ENCODE measurements around the gene NR5A2. TPM values are rescaled to one million over a fixed set of nuclear protein-coding genes. Genes with fewer than 3 reads are reported as not detected.

Gene NR5A2
- polyA plus RNA-seq, 1 donor (not counting 4 experiments of a cell fraction or from before 2014, with no cell fraction given): 0.05 TPM

DNA sequence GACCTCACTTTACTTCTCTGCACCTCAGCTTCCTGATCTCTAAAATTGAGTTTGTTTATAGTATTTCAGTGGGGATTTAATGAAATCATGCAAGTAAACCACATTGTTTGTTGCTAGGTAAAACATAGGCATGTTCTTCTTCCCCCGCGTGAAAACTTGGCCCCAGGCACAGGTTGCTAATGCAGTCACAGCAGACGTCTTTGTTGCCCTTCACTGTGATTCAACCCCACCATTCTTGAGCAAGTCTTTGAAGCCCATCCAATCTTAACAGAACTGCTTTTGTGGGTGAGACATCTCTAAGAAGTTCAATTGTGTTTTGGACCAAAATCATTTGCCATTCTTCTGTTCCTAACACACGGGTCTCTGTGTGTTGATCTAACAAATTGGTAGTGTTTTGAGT, 196.8 kb downstream of the NR5A2 start:
- Histone ChIP-seq H2AFZ (ENCODE audit: control insufficient read depth, low read length) (no peak overlapping the region), H3K4me2 (ENCODE audit: control insufficient read depth, extremely low read depth, insufficient read depth, low read depth, low read length) (no peak overlapping the region), H3K9me3 (ENCODE audit: control insufficient read depth, low read depth, low read length) (no peaks in the 10 kb centered on the region), H3K9me1 (ENCODE audit: control insufficient read depth, extremely low read depth, insufficient read depth, low read length) (no peaks in the 10 kb centered on the region), H3K4me3 (ENCODE audit: control insufficient read depth in 2 of 3, extremely low read depth in 1 of 3, insufficient read depth in 2 of 3, low read depth in 1 of 3, low read length in 3 of 3) (no peak overlapping the region), H3K27ac (ENCODE audit: control insufficient read depth, insufficient read depth, low read length) (no peak overlapping the region), H3K9ac (ENCODE audit: control insufficient read depth, extremely low read depth, insufficient read depth, low read length) (no peak overlapping the region), H4K20me1 (ENCODE audit: control insufficient read depth, extremely low read depth, insufficient read depth, low read length) (no peaks in the 10 kb centered on the region), H3K27me3 (ENCODE audit: control insufficient read depth, extremely low read depth, insufficient read depth, low read length) (no peaks in the 10 kb centered on the region), H3K79me2 (ENCODE audit: control insufficient read depth, insufficient read depth, low read length) (no peaks in the 10 kb centered on the region), H3K4me1 (ENCODE audit: control insufficient read depth, extremely low read depth, insufficient read depth, low read length) (peaks cover 11% of the 10 kb centered on the region), H3K36me3 (ENCODE audit: control insufficient read depth in 2 of 2, extremely low read depth in 1 of 2, insufficient read depth in 2 of 2, low read length in 2 of 2) (no peaks in the 10 kb centered on the region)
- dilution Hi-C loops (cut with MboI; ENCODE audit: extremely low pct_ligation_motif_present, low sequenced_read_pairs): no loop called here
- DNase-seq (ENCODE audit: low read depth, low spot score) (no peak), FAIRE-seq (no peak)
- TF ChIP-seq EZH2 (IDR thresholded peaks at IDR 0.05; ENCODE audit: low read length) (no peak), CTCF (optimal IDR thresholded peaks at IDR 0.05 in 1 of 3, IDR thresholded peaks at IDR 0.05 in 1 of 3, conservative IDR thresholded peaks at IDR 0.05 in 1 of 3; ENCODE audit: extremely low read depth in 1 of 3, insufficient read depth in 2 of 3, low read length in 3 of 3) (no peak)

- no peak for TF ChIP-seq CTCF (optimal IDR thresholded peaks at IDR 0.05 in 1 of 3, IDR thresholded peaks at IDR 0.05 in 1 of 3, conservative IDR thresholded peaks at IDR 0.05 in 1 of 3; ENCODE audit: extremely low read depth in 1 of 3, insufficient read depth in 2 of 3, low read length in 3 of 3)
- no peak for TF ChIP-seq EZH2 (IDR thresholded peaks at IDR 0.05; ENCODE audit: low read length)
- H4K20me1 ChIP-seq (ENCODE audit: control insufficient read depth, extremely low read depth, insufficient read depth, low read length): no peaks in the 10 kb centered on the region
- no peak overlapping the region for H2AFZ ChIP-seq (ENCODE audit: control insufficient read depth, low read length)
- H3K27ac ChIP-seq (ENCODE audit: control insufficient read depth, insufficient read depth, low read length): no peak overlapping the region
- no peaks in the 10 kb centered on the region for H3K9me3 ChIP-seq (ENCODE audit: control insufficient read depth, low read depth, low read length)
- no peaks in the 10 kb centered on the region for H3K27me3 ChIP-seq (ENCODE audit: control insufficient read depth, extremely low read depth, insufficient read depth, low read length)
- H3K9ac ChIP-seq (ENCODE audit: control insufficient read depth, extremely low read depth, insufficient read depth, low read length): no peak overlapping the region
- H3K79me2 ChIP-seq (ENCODE audit: control insufficient read depth, insufficient read depth, low read length): no peaks in the 10 kb centered on the region
- dilution Hi-C loops (cut with MboI; ENCODE audit: extremely low pct_ligation_motif_present, low sequenced_read_pairs): no loop called here
- FAIRE-seq (no peak), DNase-seq (ENCODE audit: low read depth, low spot score) (no peak)
- peak overlapping the region; percentile 26 for H3K4me2 ChIP-seq (ENCODE audit: control insufficient read depth, extremely low read depth, insufficient read depth, low read depth, low read length)
- H3K36me3 ChIP-seq (ENCODE audit: control insufficient read depth in 2 of 2, extremely low read depth in 1 of 2, insufficient read depth in 2 of 2, low read length in 2 of 2): no peaks in the 10 kb centered on the region
- H3K4me3 ChIP-seq (ENCODE audit: control insufficient read depth in 2 of 3, extremely low read depth in 1 of 3, insufficient read depth in 2 of 3, low read depth in 1 of 3, low read length in 3 of 3): no peak overlapping the region
- no peaks in the 10 kb centered on the region for H3K9me1 ChIP-seq (ENCODE audit: control insufficient read depth, extremely low read depth, insufficient read depth, low read length)
- H3K4me1 ChIP-seq (ENCODE audit: control insufficient read depth, extremely low read depth, insufficient read depth, low read length): peaks cover 11% of the 10 kb centered on the region
Observed at GRCh38 chr1:200226268-200226968, 198.9 kb downstream of the NR5A2 start.

Data from keratinocyte (primary cell).